Measurements from ENCODE around the gene PRPS2. TPM values are rescaled to one million over a fixed set of nuclear protein-coding genes. Genes with fewer than 3 reads are reported as not detected.

PRPS2 gene
- polyA plus RNA-seq, 1 experiment: 20.5 TPM

DNA sequence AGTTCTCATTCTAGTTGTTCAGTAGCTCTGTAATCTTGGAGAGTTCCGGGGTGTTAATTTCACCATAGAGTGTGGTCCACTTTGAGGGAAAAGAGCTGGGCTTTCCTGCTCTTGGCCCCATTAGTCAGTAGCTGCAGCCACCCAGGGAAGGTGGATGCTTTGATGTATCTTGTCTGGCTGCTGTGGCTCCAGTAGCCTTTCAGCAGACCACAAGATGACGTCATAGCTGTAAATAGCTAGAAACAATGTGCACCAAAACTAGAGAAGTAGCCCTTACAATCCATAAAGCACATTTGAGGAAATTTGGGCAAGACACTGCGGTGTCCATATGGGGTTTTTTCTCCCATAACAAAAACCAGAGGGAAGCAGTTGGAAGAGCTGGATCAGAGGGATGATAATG, 32.9 kb upstream of the PRPS2 start:
- ChIA-PET POLR2A (no interaction called here), CTCF (interaction anchor here (1.1 kb wide), 1 partner anchor 12 kb away, joined by 6 read pairs; no protein-coding TSS in a partner anchor)
- no peak for DNase-seq (ENCODE audit: low read depth)
- TF ChIP-seq, protein P1, sequence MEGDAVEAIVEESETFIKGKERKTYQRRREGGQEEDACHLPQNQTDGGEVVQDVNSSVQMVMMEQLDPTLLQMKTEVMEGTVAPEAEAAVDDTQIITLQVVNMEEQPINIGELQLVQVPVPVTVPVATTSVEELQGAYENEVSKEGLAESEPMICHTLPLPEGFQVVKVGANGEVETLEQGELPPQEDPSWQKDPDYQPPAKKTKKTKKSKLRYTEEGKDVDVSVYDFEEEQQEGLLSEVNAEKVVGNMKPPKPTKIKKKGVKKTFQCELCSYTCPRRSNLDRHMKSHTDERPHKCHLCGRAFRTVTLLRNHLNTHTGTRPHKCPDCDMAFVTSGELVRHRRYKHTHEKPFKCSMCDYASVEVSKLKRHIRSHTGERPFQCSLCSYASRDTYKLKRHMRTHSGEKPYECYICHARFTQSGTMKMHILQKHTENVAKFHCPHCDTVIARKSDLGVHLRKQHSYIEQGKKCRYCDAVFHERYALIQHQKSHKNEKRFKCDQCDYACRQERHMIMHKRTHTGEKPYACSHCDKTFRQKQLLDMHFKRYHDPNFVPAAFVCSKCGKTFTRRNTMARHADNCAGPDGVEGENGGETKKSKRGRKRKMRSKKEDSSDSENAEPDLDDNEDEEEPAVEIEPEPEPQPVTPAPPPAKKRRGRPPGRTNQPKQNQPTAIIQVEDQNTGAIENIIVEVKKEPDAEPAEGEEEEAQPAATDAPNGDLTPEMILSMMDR (IDR thresholded peaks at IDR 0.05; ENCODE audit: insufficient read depth, low read depth, low read length): no peak
- Histone ChIP-seq H3K4me3 (ENCODE audit: low read depth, low read length) (no peak overlapping the region), H3K27me3 (ENCODE audit: control insufficient read depth, insufficient read depth, low read length) (no peaks in the 10 kb centered on the region), H3K36me3 (ENCODE audit: control insufficient read depth, insufficient read depth, low read length) (no peaks in the 10 kb centered on the region)

DNA sequence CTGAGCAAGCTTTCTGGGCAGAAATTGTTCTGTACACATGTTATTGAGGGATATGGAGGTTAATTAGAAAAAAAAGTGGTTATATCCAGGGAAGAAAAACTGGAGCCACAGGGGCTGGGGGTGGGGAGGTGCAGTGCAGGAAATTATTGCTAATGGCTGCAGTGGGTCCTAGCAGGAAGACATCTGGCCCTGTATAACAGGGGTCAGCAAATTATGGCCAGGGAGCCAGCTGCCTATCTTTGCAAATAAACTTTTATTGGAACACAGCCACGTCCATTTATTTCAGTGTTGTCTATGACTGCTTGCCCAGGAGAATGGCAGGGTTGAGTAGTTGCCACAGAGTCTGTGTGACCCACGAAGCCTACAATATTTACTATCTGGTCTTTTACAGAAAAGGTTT, 23.4 kb upstream of the PRPS2 start:
- no peaks in the 10 kb centered on the region for H3K27me3 ChIP-seq (ENCODE audit: control insufficient read depth, insufficient read depth, low read length)
- POLR2A ChIA-PET: no interaction called here
- TF ChIP-seq, protein P1 (IDR thresholded peaks at IDR 0.05; ENCODE audit: insufficient read depth, low read depth, low read length): no peak
- H3K4me3 ChIP-seq (ENCODE audit: low read depth, low read length): no peak overlapping the region
- DNase-seq (ENCODE audit: low read depth): no peak
- H3K36me3 ChIP-seq (ENCODE audit: control insufficient read depth, insufficient read depth, low read length): no peaks in the 10 kb centered on the region
- CTCF ChIA-PET: interaction anchor here (0.6 kb wide), 1 partner anchor 60 kb away, joined by 3 read pairs; no protein-coding TSS in a partner anchor

DNA sequence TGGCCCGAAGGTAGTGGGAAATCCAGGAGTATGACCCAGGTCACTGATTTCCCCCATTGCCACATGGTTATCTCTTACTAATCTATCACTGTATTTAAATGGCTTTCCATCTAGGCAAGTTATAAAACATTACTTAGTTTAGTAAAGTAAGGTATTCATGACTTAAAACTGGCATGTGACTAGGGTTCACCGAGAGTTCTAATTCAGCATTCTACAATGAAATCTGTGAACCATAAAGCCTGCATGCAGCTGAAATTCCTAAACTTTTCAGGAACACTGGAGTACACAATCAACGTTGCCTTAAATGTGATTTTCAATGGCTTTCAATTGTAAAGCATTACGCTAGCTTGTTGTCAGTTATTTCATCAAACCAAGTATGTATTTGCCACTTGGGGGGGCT, 22.7 kb upstream of the PRPS2 start:
- TF ChIP-seq, protein P1 (IDR thresholded peaks at IDR 0.05; ENCODE audit: insufficient read depth, low read depth, low read length): no peak
- CTCF ChIA-PET: interaction anchor here (0.6 kb wide), 1 partner anchor 60 kb away, joined by 3 read pairs; no protein-coding TSS in a partner anchor
- DNase-seq (ENCODE audit: low read depth): no peak

DNA sequence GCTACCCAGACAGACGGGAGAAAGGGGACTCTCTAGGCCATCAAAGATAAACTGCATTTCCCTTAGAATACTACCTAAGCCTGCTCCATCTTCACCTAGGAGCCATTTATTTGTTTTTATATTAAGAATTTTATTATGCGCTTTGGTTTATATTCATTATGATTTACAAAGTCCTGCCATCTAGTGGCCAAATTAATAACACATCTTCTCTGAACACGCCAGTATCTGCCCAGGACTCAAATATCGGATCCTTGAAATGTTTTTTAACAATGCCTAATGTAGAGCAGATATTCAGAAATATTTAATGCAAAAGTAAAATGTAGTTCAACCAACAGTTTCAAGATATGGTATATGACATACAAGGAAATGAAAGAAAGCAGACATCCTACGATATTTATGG, 20.8 kb upstream of the PRPS2 start:
- ChIA-PET CTCF (interaction anchor here (1.0 to 1.8 kb wide), 6 partner anchors 8 to 77 kb away, joined by 3 to 7 read pairs (median 4); no protein-coding TSS in a partner anchor), POLR2A (no interaction called here)
- H3K27me3 ChIP-seq (ENCODE audit: control insufficient read depth, insufficient read depth, low read length): no peaks in the 10 kb centered on the region
- H3K36me3 ChIP-seq (ENCODE audit: control insufficient read depth, insufficient read depth, low read length): no peaks in the 10 kb centered on the region
- H3K4me3 ChIP-seq (ENCODE audit: low read depth, low read length): no peak overlapping the region
- TF ChIP-seq, protein P1 (IDR thresholded peaks at IDR 0.05; ENCODE audit: insufficient read depth, low read depth, low read length): peak; percentile 37; the same call in 1 of the 2 replicates
- DNase-seq (ENCODE audit: low read depth): no peak

More for the DNA sequence above, 22.7 kb upstream of the PRPS2 start:
- POLR2A ChIA-PET: no interaction called here
- Histone ChIP-seq H3K36me3 (ENCODE audit: control insufficient read depth, insufficient read depth, low read length) (no peaks in the 10 kb centered on the region), H3K4me3 (ENCODE audit: low read depth, low read length) (no peak overlapping the region), H3K27me3 (ENCODE audit: control insufficient read depth, insufficient read depth, low read length) (no peaks in the 10 kb centered on the region)

DNA sequence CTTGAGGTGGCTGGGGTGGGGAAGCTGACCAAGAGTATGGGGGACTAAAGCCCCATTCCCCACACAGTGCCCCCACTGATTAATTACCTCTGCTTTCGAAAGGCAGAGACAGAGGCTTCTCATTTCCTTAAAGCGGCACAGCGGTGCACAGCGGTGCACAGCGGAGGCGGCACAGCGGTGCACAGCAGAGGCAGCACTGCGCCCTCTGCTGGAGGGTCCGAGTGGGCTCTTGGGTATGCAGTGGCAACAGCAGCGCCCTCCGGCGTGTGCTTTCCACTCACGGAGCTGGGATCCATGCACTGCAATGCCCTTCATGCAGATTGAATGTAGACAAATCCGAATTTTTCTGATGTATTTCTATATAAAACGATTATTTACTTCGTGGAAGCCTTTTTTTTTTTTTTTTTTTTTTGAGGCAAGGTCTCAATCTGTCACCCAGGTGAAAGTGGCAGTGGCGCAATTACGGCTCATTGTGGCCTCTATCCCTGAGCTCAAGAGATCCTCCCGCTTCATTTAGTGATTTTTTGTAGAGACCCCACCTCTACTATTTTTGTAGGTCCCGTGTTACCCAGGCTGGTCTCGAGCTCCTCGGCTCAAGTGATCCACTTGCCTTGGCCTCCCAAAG, 19.7 kb upstream of the PRPS2 start:
- no peaks in the 10 kb centered on the region for H3K27me3 ChIP-seq (ENCODE audit: control insufficient read depth, insufficient read depth, low read length)
- no peak for DNase-seq (ENCODE audit: low read depth)
- TF ChIP-seq, protein P1 (IDR thresholded peaks at IDR 0.05; ENCODE audit: insufficient read depth, low read depth, low read length): peak; percentile 75
- no peak overlapping the region for H3K4me3 ChIP-seq (ENCODE audit: low read depth, low read length)
- ChIA-PET CTCF (interaction anchor here (0.6 to 1.5 kb wide), 8 partner anchors 9 to 129 kb away, joined by 3 to 7 read pairs (median 4); no protein-coding TSS in a partner anchor), POLR2A (no interaction called here)
- H3K36me3 ChIP-seq (ENCODE audit: control insufficient read depth, insufficient read depth, low read length): no peaks in the 10 kb centered on the region
